SJCRH30 (cell line): ENCODE results near the gene KDM1A. TPM values are rescaled to one million over a fixed set of nuclear protein-coding genes. Genes with fewer than 3 reads are reported as not detected.
"Not testable (repeated sequence)": the region's sequence is repeated elsewhere in the genome, so short reads cannot be mapped to it uniquely, and the experiment has no call there.

Experiments used
- DNase-seq, 2 experiments: peaks; one replicate each; pipeline ENCODE4 v3.0.0-alpha.2; 2015 to 2020
- H3K27ac ChIP-seq: fragments of 250-450 bp; sonication (Bioruptor Pico); 2 replicates; pipeline ENCODE4 v1.5.1; 2020; ENCODE audit warnings: mild to moderate bottlenecking, moderate library complexity
- H3K27me3 ChIP-seq: fragments of 250-450 bp; sonication (Bioruptor Pico); 2 replicates; pipeline ENCODE4 v1.5.1; 2020; ENCODE audit warnings: mild to moderate bottlenecking, moderate library complexity
- H3K36me3 ChIP-seq: fragments of 250-450 bp; sonication (Bioruptor Pico); 2 replicates; pipeline ENCODE4 v1.5.1; 2020; ENCODE audit warnings: mild to moderate bottlenecking, moderate library complexity
- H3K4me1 ChIP-seq: fragments of 250-450 bp; sonication (Bioruptor Pico); 2 replicates; pipeline ENCODE4 v1.5.1; 2020; ENCODE audit warnings: mild to moderate bottlenecking, moderate library complexity
- H3K4me3 ChIP-seq: fragments of 250-450 bp; sonication (Bioruptor Pico); 2 replicates; pipeline ENCODE4 v1.5.1; 2020; ENCODE audit warnings: mild to moderate bottlenecking, moderate library complexity
- H3K9me3 ChIP-seq: fragments of 250-450 bp; sonication (Bioruptor Pico); replicated peaks from 2 replicates; pipeline ENCODE4 v1.5.1; 2020; ENCODE audit warnings: mild to moderate bottlenecking, moderate library complexity
- total RNA-seq: library from RNA; depleted of rRNA; stranded (reverse); fragments of >200 nt; shearing (Covaris generic); gene quantifications from 2 replicates; pipeline ENCODE4 v1.2.3, GENCODE V29; 2014

KDM1A gene
- total RNA-seq, 1 experiment from 2014 or later, result 243 TPM

- H3K9me3 ChIP-seq, result peaks cover 43% of the 10 kb centered on the region
- not testable (repeated sequence) for DNase-seq, H3K27ac ChIP-seq, H3K4me3 ChIP-seq, H3K27me3 ChIP-seq, H3K4me1 ChIP-seq, H3K36me3 ChIP-seq
Observed at GRCh38 chr1:22997528-22997927, 21.7 kb upstream of the KDM1A start.

GRCh38 chr1:23000133-23000532 lies 19.1 kb upstream of the KDM1A start:
- H3K4me3 ChIP-seq, H3K36me3 ChIP-seq, H3K4me1 ChIP-seq, DNase-seq, H3K27ac ChIP-seq, H3K27me3 ChIP-seq: not testable (repeated sequence)
- peaks cover 23% of the 10 kb centered on the region for H3K9me3 ChIP-seq

- H3K36me3 ChIP-seq, DNase-seq: not testable (repeated sequence)
Observed at GRCh38 chr1:23002218-23002617, 17.1 kb upstream of the KDM1A start.

DNA sequence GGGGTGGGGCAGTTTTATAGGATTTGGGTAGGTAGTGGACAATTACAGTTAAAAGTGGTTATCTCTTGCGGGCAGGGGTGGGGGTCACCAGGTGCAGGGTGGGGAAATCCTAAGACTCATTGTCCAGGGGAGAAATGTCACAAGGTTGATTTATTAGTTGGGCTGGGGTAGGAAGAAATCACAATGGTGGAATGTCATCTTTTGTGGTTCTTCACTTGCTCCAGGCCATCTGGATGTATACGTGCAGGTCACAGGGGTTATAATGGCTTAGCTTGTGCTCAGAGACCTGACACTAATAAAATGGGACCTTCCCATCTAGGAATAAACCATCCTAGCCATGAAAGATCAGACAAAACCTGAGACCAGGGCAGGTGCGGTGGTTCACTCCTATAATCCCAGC lies 15.2 kb upstream of the KDM1A start:
- Histone ChIP-seq H3K9me3 (peaks cover 12% of the 10 kb centered on the region; the same call in 1 of the 2 replicates), H3K27ac (no peak overlapping the region), H3K4me3 (no peak overlapping the region), H3K4me1 (no peaks in the 10 kb centered on the region), H3K36me3 (no peaks in the 10 kb centered on the region), H3K27me3 (no peaks in the 10 kb centered on the region; the same call in 1 of the 2 replicates)
- DNase-seq, result no peak

More at GRCh38 chr1:23002218-23002617, 17.1 kb upstream of the KDM1A start:
- not testable (repeated sequence) for H3K27ac ChIP-seq, H3K27me3 ChIP-seq, H3K4me3 ChIP-seq, H3K4me1 ChIP-seq
- peaks cover 15% of the 10 kb centered on the region; the same call in 1 of the 2 replicates for H3K9me3 ChIP-seq

DNA sequence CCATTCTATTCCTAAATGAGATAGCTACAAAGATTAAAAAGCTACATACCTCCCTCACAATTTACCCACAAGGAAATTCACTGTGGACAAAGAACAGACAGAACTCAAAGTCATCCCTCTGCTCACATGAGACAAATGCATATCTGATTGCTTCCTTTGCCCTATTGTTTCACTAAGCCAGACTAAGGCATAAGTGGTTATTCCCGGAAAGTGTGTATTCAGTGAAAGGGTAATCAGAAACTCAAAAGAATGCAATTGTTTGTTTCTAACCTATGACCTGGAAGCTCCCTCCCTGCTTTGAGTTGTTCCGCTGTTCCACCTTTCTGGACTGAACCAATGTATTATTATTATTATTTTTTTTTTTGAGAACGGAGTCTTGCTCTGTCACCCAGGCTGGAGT lies 14.5 kb upstream of the KDM1A start:
- not testable (repeated sequence) for H3K27ac ChIP-seq, H3K27me3 ChIP-seq, H3K4me1 ChIP-seq, H3K36me3 ChIP-seq, H3K9me3 ChIP-seq, H3K4me3 ChIP-seq, DNase-seq

DNA sequence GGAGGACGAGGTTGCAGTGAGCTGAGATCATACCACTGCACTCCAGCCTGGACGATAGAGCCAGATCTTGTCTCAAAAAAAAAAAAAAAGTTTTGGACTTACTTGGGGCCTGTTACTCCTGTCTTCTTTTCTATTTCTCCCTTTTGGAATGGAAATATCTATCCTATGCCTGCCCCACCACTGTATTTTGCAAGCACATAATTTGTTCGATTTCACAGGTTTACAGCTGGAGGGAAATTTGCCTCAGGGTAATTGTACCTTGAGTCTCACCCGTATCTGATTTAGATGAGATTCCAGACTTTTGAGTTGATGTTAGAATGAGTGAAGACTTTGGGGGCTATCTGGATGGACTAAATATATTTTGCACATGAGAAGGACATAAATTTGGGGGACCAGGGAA lies 12.2 kb upstream of the KDM1A start:
- Histone ChIP-seq H3K9me3 (no peaks in the 10 kb centered on the region), H3K4me1 (no peaks in the 10 kb centered on the region), H3K27me3 (no peaks in the 10 kb centered on the region; the same call in 1 of the 2 replicates), H3K4me3 (no peak overlapping the region), H3K36me3 (no peaks in the 10 kb centered on the region), H3K27ac (no peak overlapping the region)
- DNase-seq, result no peak

GRCh38 chr1:23008901-23009300 lies 10.4 kb upstream of the KDM1A start:
- no peak overlapping the region for H3K27ac ChIP-seq
- no peak for DNase-seq
- no peaks in the 10 kb centered on the region for H3K4me1 ChIP-seq
- H3K9me3 ChIP-seq, result no peaks in the 10 kb centered on the region
- no peaks in the 10 kb centered on the region for H3K27me3 ChIP-seq
- no peak overlapping the region for H3K4me3 ChIP-seq
- H3K36me3 ChIP-seq, result no peaks in the 10 kb centered on the region

DNA sequence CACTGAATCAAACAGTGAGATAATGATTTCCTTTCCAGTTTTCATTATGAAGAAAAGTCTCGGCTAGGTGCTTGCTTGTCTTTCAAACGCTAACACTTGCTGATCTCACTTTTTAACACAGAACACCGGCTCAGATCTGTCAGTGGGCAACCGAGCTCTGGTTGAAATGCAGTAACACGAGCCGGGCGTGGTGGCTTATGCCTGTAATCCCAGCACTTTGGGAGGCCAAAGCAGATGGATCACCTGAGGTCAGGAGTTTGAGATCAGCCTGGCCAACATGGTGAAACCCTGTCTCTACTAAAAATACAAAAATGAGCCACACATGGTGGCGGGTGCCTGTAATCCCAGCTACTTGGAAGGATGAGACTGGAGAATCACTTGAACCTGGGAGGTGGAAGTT lies 9.2 kb upstream of the KDM1A start:
- H3K9me3 ChIP-seq, H3K27ac ChIP-seq, H3K27me3 ChIP-seq, H3K4me1 ChIP-seq, H3K4me3 ChIP-seq, H3K36me3 ChIP-seq: not testable (repeated sequence)
- DNase-seq, result peak in 1 of 2 experiments; percentile 23

DNA sequence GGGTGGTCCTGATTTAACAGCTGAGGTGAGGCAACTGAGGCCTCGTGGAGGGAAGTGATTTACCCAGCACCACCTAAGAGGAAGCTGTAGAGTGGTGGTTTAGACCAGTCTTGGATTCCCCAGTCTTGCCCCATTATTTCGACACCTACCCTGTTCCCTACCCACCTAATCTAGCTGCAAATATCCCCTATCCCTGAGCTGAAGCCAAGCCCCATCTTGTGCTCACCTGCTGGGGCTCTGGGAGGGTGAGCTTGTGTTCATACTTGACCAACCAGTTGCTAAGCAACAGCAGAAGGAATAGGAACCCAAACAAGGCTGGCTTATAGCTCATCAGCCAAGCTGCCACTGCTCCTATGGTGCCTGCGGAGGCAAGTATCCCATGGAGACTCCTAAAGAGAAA lies 5.6 kb upstream of the KDM1A start:
- no peaks in the 10 kb centered on the region for H3K4me1 ChIP-seq
- DNase-seq, result peak in 1 of 2 experiments; percentile 23
- H3K27ac ChIP-seq, result no peak overlapping the region
- H3K9me3 ChIP-seq, result no peaks in the 10 kb centered on the region
- no peak overlapping the region for H3K4me3 ChIP-seq
- H3K36me3 ChIP-seq, result no peaks in the 10 kb centered on the region
- no peaks in the 10 kb centered on the region for H3K27me3 ChIP-seq

DNA sequence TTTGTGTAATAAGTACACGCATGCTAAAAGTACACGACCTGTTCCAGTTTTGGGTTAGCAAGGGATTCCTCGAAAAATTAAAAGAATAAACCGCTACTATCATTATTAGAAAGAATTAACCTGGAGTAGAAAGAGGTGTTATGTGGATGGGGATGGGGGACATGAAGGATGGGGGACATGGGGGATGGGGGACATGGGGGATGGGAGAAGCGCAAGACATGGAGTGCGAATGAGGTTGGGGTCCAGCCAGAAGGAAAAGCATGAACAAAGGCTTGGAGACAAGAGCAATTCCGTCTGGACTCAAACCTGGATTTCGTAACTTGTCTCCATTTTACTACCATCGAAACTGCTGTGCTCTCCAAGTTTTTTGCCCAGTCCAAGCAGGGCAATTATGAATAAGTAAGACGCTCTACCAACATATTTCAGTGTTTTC lies 591 bp upstream of the KDM1A start:
- peaks cover 9% of the 10 kb centered on the region for H3K9me3 ChIP-seq
- peak overlapping the region; percentile 61; the same call in 1 of the 2 replicates for H3K27ac ChIP-seq
- H3K27me3 ChIP-seq, result no peaks in the 10 kb centered on the region
- 0 out of 2 replicates have a peak, but pooled peaks cover 3% of the 10 kb centered on the region for H3K4me1 ChIP-seq
- H3K4me3 ChIP-seq, result peak overlapping the region; percentile 96
- no peak for DNase-seq
- peaks cover 4% of the 10 kb centered on the region; the same call in 1 of the 2 replicates for H3K36me3 ChIP-seq

- Histone ChIP-seq H3K27me3 (no peaks in the 10 kb centered on the region), H3K9me3 (peaks cover 9% of the 10 kb centered on the region), H3K27ac (peak overlapping the region; percentile 61), H3K4me3 (peak overlapping the region; percentile 96), H3K4me1 (0 out of 2 replicates have a peak, but pooled peaks cover 3% of the 10 kb centered on the region), H3K36me3 (peaks cover 4% of the 10 kb centered on the region; the same call in 1 of the 2 replicates)
- DNase-seq, result peak; percentile 49 to 61
Observed at GRCh38 chr1:23019863-23020625, 776 bp downstream of the KDM1A start.

GRCh38 chr1:23020706-23021405 lies 1.6 kb downstream of the KDM1A start:
- H3K36me3 ChIP-seq, result peaks cover 4% of the 10 kb centered on the region; the same call in 1 of the 2 replicates
- 0 out of 2 replicates have a peak, but pooled peaks cover 3% of the 10 kb centered on the region for H3K4me1 ChIP-seq
- H3K9me3 ChIP-seq, result peaks cover 9% of the 10 kb centered on the region
- H3K27ac ChIP-seq, result peak overlapping the region; percentile 61
- H3K27me3 ChIP-seq, result no peaks in the 10 kb centered on the region
- H3K4me3 ChIP-seq, result peak overlapping the region; percentile 96
- peak in 1 of 2 experiments; percentile 41 for DNase-seq

GRCh38 chr1:23021834-23022233 lies 2.6 kb downstream of the KDM1A start:
- DNase-seq, result no peak
- peaks cover 9% of the 10 kb centered on the region for H3K9me3 ChIP-seq
- H3K27me3 ChIP-seq, result no peaks in the 10 kb centered on the region
- 0 out of 2 replicates have a peak, but pooled peaks cover 3% of the 10 kb centered on the region for H3K4me1 ChIP-seq
- H3K27ac ChIP-seq, result no peak overlapping the region
- H3K36me3 ChIP-seq, result peaks cover 4% of the 10 kb centered on the region; the same call in 1 of the 2 replicates
- no peak overlapping the region for H3K4me3 ChIP-seq

GRCh38 chr1:23023174-23023845 lies 4.0 kb downstream of the KDM1A start:
- H3K27me3 ChIP-seq, result no peaks in the 10 kb centered on the region
- H3K36me3 ChIP-seq, result peaks cover 4% of the 10 kb centered on the region; the same call in 1 of the 2 replicates
- peaks cover 9% of the 10 kb centered on the region for H3K9me3 ChIP-seq
- no peak overlapping the region for H3K27ac ChIP-seq
- H3K4me3 ChIP-seq, result no peak overlapping the region
- 0 out of 2 replicates have a peak, but pooled peaks cover 3% of the 10 kb centered on the region for H3K4me1 ChIP-seq
- no peak for DNase-seq

DNA sequence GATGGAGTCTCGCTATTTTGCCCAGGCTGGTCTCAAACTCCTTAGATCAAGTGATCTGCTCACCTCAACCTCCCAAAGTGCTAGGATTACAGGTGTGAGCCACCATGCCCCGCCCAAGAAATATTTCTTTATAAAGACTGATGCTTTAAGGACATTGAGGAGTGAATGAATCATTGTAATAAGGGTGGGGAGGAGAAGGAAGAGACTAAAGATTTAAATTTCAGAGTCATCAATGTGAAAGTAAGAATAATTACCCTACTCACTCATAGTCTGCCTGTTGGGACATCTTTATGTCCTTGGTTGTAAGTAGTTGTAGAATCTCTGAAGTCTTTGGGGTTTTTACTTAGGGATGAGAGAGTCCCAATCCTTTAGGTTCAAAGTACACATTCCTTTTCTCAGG lies 7.3 kb downstream of the KDM1A start:
- H3K36me3 ChIP-seq, result peaks cover 9% of the 10 kb centered on the region
- no peak overlapping the region for H3K27ac ChIP-seq
- no peak for DNase-seq
- H3K4me3 ChIP-seq, result no peak overlapping the region
- H3K9me3 ChIP-seq, result peaks cover 9% of the 10 kb centered on the region
- H3K27me3 ChIP-seq, result no peaks in the 10 kb centered on the region
- H3K4me1 ChIP-seq, result no peaks in the 10 kb centered on the region
